GM23338 (cell line): ENCODE results near the gene S100PBP. TPM values are rescaled to one million over a fixed set of nuclear protein-coding genes. Genes with fewer than 3 reads are reported as not detected.

Experiments
- ATAC-seq: fragments of 200-7000 bp; cut with Tn5 transposase; 3 replicates; pipeline ENCODE4 v1.9.1; 2020
- DNase-seq: peaks from one replicate; pipeline ENCODE4 v3.0.0-alpha.2; 2015; ENCODE audit warnings: low spot score
- H2AFZ ChIP-seq: fragments of 200-600 bp; sonication (generic); 2 replicates; pipeline ENCODE4 v1.8.0; 2016; ENCODE audit warnings: antibody characterized with exemption, mild to moderate bottlenecking, moderate library complexity
- H3F3A ChIP-seq: fragments of 200-600 bp; sonication (generic); replicated peaks from 2 replicates; pipeline ENCODE4 v1.8.0; 2017; ENCODE audit warnings: antibody characterized with exemption, mixed run types, low read depth
- H3K27ac ChIP-seq: fragments of 200-600 bp; sonication (generic); 2 replicates; pipeline ENCODE4 v1.6.1; 2016; ENCODE audit warnings: low read depth
- H3K27me3 ChIP-seq: fragments of 200-600 bp; sonication (generic); 2 replicates; pipeline ENCODE4 v1.8.0; 2016; ENCODE audit warnings: mild to moderate bottlenecking, mixed run types, moderate library complexity; ENCODE audit not compliant: insufficient read depth
- H3K36me3 ChIP-seq: fragments of 200-600 bp; sonication (generic); 2 replicates; pipeline ENCODE4 v1.8.0; 2016; ENCODE audit warnings: mild to moderate bottlenecking; ENCODE audit not compliant: insufficient read depth
- H3K4me1 ChIP-seq: fragments of 200-600 bp; sonication (generic); 2 replicates; pipeline ENCODE4 v1.8.0; 2016; ENCODE audit warnings: mild to moderate bottlenecking, moderate library complexity; ENCODE audit not compliant: insufficient read depth
- H3K4me2 ChIP-seq: fragments of 200-600 bp; sonication (generic); 2 replicates; pipeline ENCODE4 v1.7.1; 2017; ENCODE audit warnings: mixed run types
- H3K4me3 ChIP-seq: fragments of 200-600 bp; sonication (generic); 2 replicates; pipeline ENCODE4 v1.6.1; 2016; ENCODE audit warnings: mixed run types
- H3K79me2 ChIP-seq: fragments of 200-600 bp; sonication (generic); replicated peaks from 2 replicates; pipeline ENCODE4 v1.8.0; 2017; ENCODE audit warnings: mild to moderate bottlenecking; ENCODE audit not compliant: insufficient read depth
- H3K9me2 ChIP-seq: fragments of 200-600 bp; sonication (generic); 2 replicates; pipeline ENCODE4 v1.8.0; 2017; ENCODE audit not compliant: insufficient read depth
- H4K20me1 ChIP-seq: fragments of 200-600 bp; sonication (generic); replicated peaks from 2 replicates; pipeline ENCODE4 v1.8.0; 2017; ENCODE audit warnings: mild to moderate bottlenecking; ENCODE audit not compliant: insufficient read depth
- H3K27ac Mint-ChIP-seq: 2 replicates; pipeline ENCODE4 v1.8.0; 2020; ENCODE audit warnings: inconsistent platforms, mild to moderate bottlenecking, moderate library complexity, mixed read lengths
- H3K27me3 Mint-ChIP-seq: 3 replicates; pipeline ENCODE4 v1.8.0; 2022; ENCODE audit warnings: low read depth, mild to moderate bottlenecking, moderate library complexity, mixed read lengths, inconsistent platforms; ENCODE audit not compliant: insufficient read depth, poor library complexity
- H3K36me3 Mint-ChIP-seq: 3 replicates; pipeline ENCODE4 v1.8.0; 2021; ENCODE audit warnings: low read depth, mild to moderate bottlenecking, inconsistent platforms, moderate library complexity, mixed read lengths
- H3K4me1 Mint-ChIP-seq: 3 replicates; pipeline ENCODE4 v1.8.0; 2020; ENCODE audit warnings: mild to moderate bottlenecking, inconsistent platforms, mixed read lengths
- H3K4me3 Mint-ChIP-seq: 3 replicates; pipeline ENCODE4 v1.8.0; 2021; ENCODE audit warnings: moderate library complexity, mild to moderate bottlenecking, inconsistent platforms, mixed read lengths
- H3K9me3 Mint-ChIP-seq: 3 replicates; pipeline ENCODE4 v1.8.0; 2020; ENCODE audit warnings: moderate library complexity, mild to moderate bottlenecking, inconsistent platforms, mixed read lengths
- CTCF ChIP-seq, 2 experiments: fragments of 200-600 bp in 1 of 2; sonication (generic) in 1 of 2; conservative IDR thresholded peaks; 2 replicates each; pipeline versions ENCODE4 v1.5.1 to v1.6.1; 2016 to 2017; ENCODE audit warnings: antibody characterized with exemption in 2 of 2, low read depth in 2 of 2, mild to moderate bottlenecking in 2 of 2, moderate library complexity in 1 of 2
- ETS1 ChIP-seq: IDR thresholded peaks from 2 replicates; pipeline ENCODE4 v1.6.1; 2016; ENCODE audit warnings: antibody characterized with exemption
- REST ChIP-seq: IDR thresholded peaks from one replicate; pipeline ENCODE4 v1.6.1; 2018; ENCODE audit warnings: antibody characterized with exemption; ENCODE audit not compliant: unreplicated experiment
- ZNF114 ChIP-seq: fragments of 250-450 bp; sonication (Bioruptor Pico); IDR thresholded peaks from 2 replicates; pipeline ENCODE4 v1.5.0; 2020; ENCODE audit warnings: mild to moderate bottlenecking, moderate library complexity
- ZNF462 ChIP-seq: fragments of 250-450 bp; sonication (Bioruptor Pico); IDR thresholded peaks from 2 replicates; pipeline ENCODE4 v1.5.0; 2020; ENCODE audit warnings: mild to moderate bottlenecking, moderate library complexity
- polyA plus RNA-seq: library from polyadenylated mRNA; unstranded; fragments of >200 nt; fragmentation: Nextera tagmentation; extraction: Ambion mirVana; gene quantifications from 2 replicates; pipeline ENCODE4 v1.2.1, GENCODE V29; 2016
- total RNA-seq: library from RNA; depleted of rRNA; stranded (reverse); fragments of >200 nt; shearing (Covaris generic); gene quantifications from 2 replicates; pipeline ENCODE4 v1.2.3, GENCODE V29; 2014

S100PBP gene
- total and polyA plus RNA-seq, 2 experiments from 2014 or later, result 30.6 to 65.2 TPM

GRCh38 chr1:32855861-32856617 lies 38.6 kb downstream of the S100PBP start:
- peak; percentile 9 for TF ChIP-seq REST
- no peak for TF ChIP-seq ETS1
- H3K4me3 ChIP-seq, result no peak overlapping the region
- no peaks in the 10 kb centered on the region for H3K4me1 ChIP-seq
- peaks cover 40% of the 10 kb centered on the region for H3K36me3 Mint-ChIP-seq
- H3K27ac Mint-ChIP-seq, result no peak overlapping the region
- H3K27me3 Mint-ChIP-seq, result peaks cover 3% of the 10 kb centered on the region
- H3K79me2 ChIP-seq, result no peaks in the 10 kb centered on the region
- no peak overlapping the region for H2AFZ ChIP-seq
- no peaks in the 10 kb centered on the region; the same call in 2 of the 3 replicates for H3K4me1 Mint-ChIP-seq
- H3K36me3 ChIP-seq, result peaks cover 11% of the 10 kb centered on the region; the same call in 1 of the 2 replicates
- no peaks in the 10 kb centered on the region for H3K9me3 Mint-ChIP-seq
- H3K9me2 ChIP-seq, result no peaks in the 10 kb centered on the region
- DNase-seq (no peak), ATAC-seq (no peak)
- H4K20me1 ChIP-seq, result peaks cover 14% of the 10 kb centered on the region; the same call in 1 of the 2 replicates
- H3K27me3 ChIP-seq, result no peaks in the 10 kb centered on the region
- no peaks in the 10 kb centered on the region for H3F3A ChIP-seq
- no peak overlapping the region for H3K4me2 ChIP-seq
- H3K4me3 Mint-ChIP-seq, result no peak overlapping the region
- no peak overlapping the region for H3K27ac ChIP-seq

- ATAC-seq, result no peak
- Histone ChIP-seq H3K36me3 (peaks cover 11% of the 10 kb centered on the region; the same call in 1 of the 2 replicates), H3F3A (no peaks in the 10 kb centered on the region), H3K27ac (no peak overlapping the region), H2AFZ (no peak overlapping the region), H3K4me3 (no peak overlapping the region), H3K4me1 (no peaks in the 10 kb centered on the region), H3K9me2 (no peaks in the 10 kb centered on the region), H3K27me3 (no peaks in the 10 kb centered on the region), H3K79me2 (no peaks in the 10 kb centered on the region), H4K20me1 (peaks cover 14% of the 10 kb centered on the region; the same call in 1 of the 2 replicates), H3K4me2 (no peak overlapping the region)
- Mint-ChIP-seq H3K9me3 (no peaks in the 10 kb centered on the region), H3K27me3 (peaks cover 3% of the 10 kb centered on the region), H3K36me3 (peaks cover 39% of the 10 kb centered on the region), H3K4me3 (no peak overlapping the region), H3K4me1 (no peaks in the 10 kb centered on the region), H3K27ac (no peak overlapping the region)
- DNase-seq, result no peak
- TF ChIP-seq ZNF462 (CRISPR knock-in tag), result no peak
- no peak for TF ChIP-seq ETS1
- TF ChIP-seq CTCF (conservative IDR thresholded peaks at IDR 0.05; ENCODE audit: low read depth in 2 of 2), result no peak
- TF ChIP-seq ZNF114 (CRISPR knock-in tag), result no peak
Measured at GRCh38 chr1:32858136-32858535, 40.7 kb downstream of the S100PBP start.
